H54 (cell line): Measurements from ENCODE around the gene BTN1A1.
A peak's percentile ranks its signal among the peaks of the same experiment; 100 is the strongest.

Source experiments
- DNase-seq: peaks from one replicate; pipeline ENCODE4 v3.0.0; 2011; ENCODE audit warnings: low spot score, mixed read lengths; ENCODE audit not compliant: insufficient read length
- FAIRE-seq: peaks from 3 replicates; lab custom pipeline; 2011; peaks lifted over from hg19 to GRCh38; lab: Jason Lieb, UNC
- POLR2A ChIP-seq: IDR thresholded peaks from 2 replicates; pipeline ENCODE4 v1.6.1; 2011; ENCODE audit warnings: low read depth, mild to moderate bottlenecking, low read length

BTN1A1 gene

GRCh38 chr6:26550250-26550993, 50.3 kb downstream of the BTN1A1 start:
- FAIRE-seq (no peak), DNase-seq (no peak)
- TF ChIP-seq POLR2A: no peak

DNA sequence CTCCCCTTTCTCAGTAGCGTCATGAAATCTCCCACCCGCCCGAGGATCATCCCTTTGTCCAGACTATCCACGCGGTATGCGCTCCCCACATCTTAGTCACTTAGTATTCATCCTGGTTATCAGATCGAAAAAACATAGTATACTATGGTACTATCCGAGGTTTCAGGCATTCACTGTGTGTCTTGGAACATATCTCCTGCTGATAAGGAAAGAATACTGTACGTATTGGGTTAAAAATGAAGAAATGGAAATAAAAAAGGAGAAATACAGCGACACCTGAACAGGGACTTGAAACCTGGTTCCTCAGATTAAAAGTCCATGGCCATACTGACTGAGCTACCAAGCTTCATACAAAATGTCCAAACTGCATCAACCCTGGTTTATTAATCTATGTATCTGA, 52.1 kb downstream of the BTN1A1 start:
- DNase-seq: no peak
- FAIRE-seq: no peak

DNA sequence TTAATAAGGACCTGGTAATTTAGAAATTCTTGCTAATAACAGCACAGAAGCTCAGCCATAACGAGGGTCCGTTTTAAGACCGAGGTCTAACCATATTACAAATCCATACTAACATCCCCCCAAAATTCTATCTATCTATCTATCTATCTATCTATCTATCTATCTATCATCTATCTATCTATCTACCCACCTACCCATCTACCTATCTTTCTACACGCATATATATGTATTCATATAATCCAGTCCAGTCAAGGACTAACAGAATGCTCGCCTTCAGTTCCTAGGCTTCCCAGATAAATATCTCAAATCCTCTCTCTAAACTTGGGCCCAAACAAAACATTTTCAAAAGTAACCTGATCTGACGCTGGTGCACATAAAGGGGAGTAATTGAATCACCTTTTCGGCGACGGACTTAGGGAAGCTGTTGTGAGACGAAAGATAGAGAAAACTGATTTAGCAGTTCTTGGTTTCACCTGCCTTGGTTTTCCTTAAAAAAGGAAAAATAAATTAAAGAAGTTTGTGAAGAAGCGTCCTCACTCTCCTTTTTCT, 52.6 kb downstream of the BTN1A1 start:
- no peak for DNase-seq
- no peak for TF ChIP-seq POLR2A
- peak; percentile 11 for FAIRE-seq

More for the DNA sequence above, 52.1 kb downstream of the BTN1A1 start:
- no peak for TF ChIP-seq POLR2A

GRCh38 chr6:26553264-26553634, 53.1 kb downstream of the BTN1A1 start:
- no peak for TF ChIP-seq POLR2A
- DNase-seq (no peak), FAIRE-seq (peak; percentile 72)

GRCh38 chr6:26553635-26554446, 53.7 kb downstream of the BTN1A1 start:
- FAIRE-seq: peak; percentile 93
- TF ChIP-seq POLR2A: no peak
- DNase-seq: no peak

GRCh38 chr6:26554447-26554696, 54.3 kb downstream of the BTN1A1 start:
- no peak for DNase-seq
- TF ChIP-seq POLR2A: no peak
- FAIRE-seq: no peak

GRCh38 chr6:26554697-26555504, 54.8 kb downstream of the BTN1A1 start:
- FAIRE-seq: peak; percentile 41
- no peak for DNase-seq
- no peak for TF ChIP-seq POLR2A

GRCh38 chr6:26555505-26556262, 55.6 kb downstream of the BTN1A1 start:
- FAIRE-seq (no peak), DNase-seq (no peak)
- no peak for TF ChIP-seq POLR2A

DNA sequence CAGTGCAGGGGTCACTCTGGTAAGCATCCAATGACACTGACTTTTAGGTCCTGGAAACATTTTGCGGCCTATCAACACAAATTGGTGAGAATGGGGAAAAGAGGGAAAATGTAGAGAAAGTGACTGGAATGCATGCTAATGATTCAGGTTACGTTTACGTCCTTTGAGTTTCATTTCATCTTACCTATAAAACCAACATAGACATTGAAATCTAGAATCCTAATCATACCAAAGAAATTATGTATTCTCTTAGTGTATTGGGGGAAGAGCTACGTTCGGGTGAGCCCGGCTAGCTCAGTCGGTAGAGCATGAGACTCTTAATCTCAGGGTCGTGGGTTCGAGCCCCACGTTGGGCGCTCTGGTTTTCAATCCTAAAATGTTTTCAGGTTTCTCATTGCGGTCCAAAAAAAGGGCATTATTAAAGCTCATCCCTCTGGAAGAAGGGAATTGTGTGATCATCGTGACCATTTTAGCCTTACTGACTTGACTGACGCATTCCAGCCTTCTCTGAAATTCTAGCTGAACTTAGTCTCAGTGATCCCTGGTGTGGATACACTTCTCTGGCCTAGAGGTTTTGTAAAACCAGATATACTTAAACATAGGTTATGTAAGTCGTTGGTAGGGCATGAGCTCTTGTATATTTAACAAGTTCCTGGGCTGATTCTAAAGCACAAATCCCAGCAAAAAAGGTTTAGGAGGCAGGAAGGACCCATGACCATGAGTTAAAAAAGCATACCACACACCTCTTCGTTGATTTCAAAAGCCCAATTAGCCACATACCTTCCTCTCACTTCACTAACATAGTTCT, 56.4 kb downstream of the BTN1A1 start:
- FAIRE-seq (peak; percentile 92), DNase-seq (no peak)
- no peak for TF ChIP-seq POLR2A
